Thyroid gland (tissue), 4 donors: ENCODE results near the gene POGLUT2. TPM values are rescaled to one million over a fixed set of nuclear protein-coding genes. Genes with fewer than 3 reads are reported as not detected.
A peak's percentile ranks its signal among the peaks of the same experiment; 100 is the strongest.

Experiments used
- DNase-seq, 2 donors: peaks; one replicate each; pipeline ENCODE4 v3.0.0-alpha.2; 2019
- H3K27ac ChIP-seq, 3 donors: fragments of 200-600 bp; sonication (generic); 1 replicate in 2 of 3; 2 replicates in 1 of 3; pipeline ENCODE4 v1.5.1; 2016 to 2019; ENCODE audit warnings: mild to moderate bottlenecking in 1 of 3, moderate library complexity in 1 of 3
- H3K27me3 ChIP-seq: fragments of 200-600 bp; sonication (generic); one replicate; pipeline ENCODE4 v1.5.1; 2019
- H3K36me3 ChIP-seq, 2 donors: fragments of 200-600 bp; sonication (generic); one replicate each; pipeline ENCODE4 v1.5.1; 2016 to 2019
- H3K4me1 ChIP-seq, 2 donors: fragments of 200-600 bp; sonication (generic); one replicate each; pipeline ENCODE4 v1.5.1; 2017 to 2019
- H3K4me3 ChIP-seq, 3 donors: fragments of 200-600 bp; sonication (generic); replicated peaks in 1 of 3; 1 replicate in 2 of 3; 2 replicates in 1 of 3; pipeline ENCODE4 v1.5.1; 2016; ENCODE audit warnings: mild to moderate bottlenecking in 1 of 3
- H3K9me3 ChIP-seq: fragments of 200-600 bp; sonication (generic); one replicate; pipeline ENCODE4 v1.5.1; 2017
- POLR2A ChIP-seq, 2 donors: fragments of 450-650 bp; IDR thresholded peaks; one replicate each; pipeline ENCODE4 v1.6.1; 2017; ENCODE audit warnings: antibody characterized with exemption in 2 of 2, mild to moderate bottlenecking in 2 of 2, moderate library complexity in 1 of 2
- WGBS, 2 donors: methylation state at CpG; one replicate each; pipeline ENCODE4 v1.1.5; 2017; 5-methylcytosine and 5-hydroxymethylcytosine counted together
- intact Hi-C: fragments of 100-400 bp; cut with DNase I; formaldehyde crosslinking; loops from one replicate; pipeline ENCODE4 v1.15.1; 2023
- total RNA-seq, 4 donors: library from RNA; depleted of rRNA; stranded (reverse); fragments of >200 nt; gene quantifications; one replicate each; pipeline ENCODE4 v1.2.3, GENCODE V29; 2016
- TF ChIP-seq, protein P1 (sequence below), 6 experiments: fragments of 200-600 bp in 3 of 6; fragments of 450-650 bp in 3 of 6; sonication (generic) in 3 of 6; IDR thresholded peaks; one replicate each; pipeline ENCODE4 v1.5.1; 2016 to 2019; ENCODE audit warnings: antibody characterized with exemption in 6 of 6, mild to moderate bottlenecking in 2 of 6, inconsistent platforms in 1 of 6, moderate library complexity in 1 of 6

Gene POGLUT2
- total RNA-seq, 4 donors from 2014 or later: 2.8 to 10.2 (median 3.5) TPM

DNA sequence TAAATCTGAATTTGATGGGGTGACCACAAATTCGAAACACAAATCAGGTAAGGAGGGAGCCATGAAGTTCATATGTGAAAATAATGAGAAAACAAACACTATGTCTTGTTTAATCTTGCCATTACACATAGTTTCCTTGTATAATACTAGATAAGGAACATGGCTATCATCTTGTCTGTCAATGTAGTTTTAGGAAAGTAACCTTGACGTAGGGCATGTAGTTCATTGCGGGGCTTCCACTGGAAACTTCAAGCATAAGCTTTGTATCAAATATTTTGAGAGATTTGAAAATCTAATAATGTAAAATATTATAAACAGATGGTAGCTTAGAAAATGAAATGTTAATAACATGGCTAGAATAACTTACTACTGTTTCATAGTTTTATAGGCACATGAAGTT, 8.9 kb upstream of the POGLUT2 start:
- no peak for DNase-seq
- Histone ChIP-seq H3K36me3 (peaks cover 0 to 3% of the 10 kb centered on the region in 2 donors), H3K9me3 (no peaks in the 10 kb centered on the region), H3K4me1 (no peaks in the 10 kb centered on the region), H3K27ac (no peak overlapping the region), H3K27me3 (no peaks in the 10 kb centered on the region), H3K4me3 (no peak overlapping the region)
- no peak for TF ChIP-seq POLR2A (IDR thresholded peaks at IDR 0.05)
- TF ChIP-seq, protein P1, sequence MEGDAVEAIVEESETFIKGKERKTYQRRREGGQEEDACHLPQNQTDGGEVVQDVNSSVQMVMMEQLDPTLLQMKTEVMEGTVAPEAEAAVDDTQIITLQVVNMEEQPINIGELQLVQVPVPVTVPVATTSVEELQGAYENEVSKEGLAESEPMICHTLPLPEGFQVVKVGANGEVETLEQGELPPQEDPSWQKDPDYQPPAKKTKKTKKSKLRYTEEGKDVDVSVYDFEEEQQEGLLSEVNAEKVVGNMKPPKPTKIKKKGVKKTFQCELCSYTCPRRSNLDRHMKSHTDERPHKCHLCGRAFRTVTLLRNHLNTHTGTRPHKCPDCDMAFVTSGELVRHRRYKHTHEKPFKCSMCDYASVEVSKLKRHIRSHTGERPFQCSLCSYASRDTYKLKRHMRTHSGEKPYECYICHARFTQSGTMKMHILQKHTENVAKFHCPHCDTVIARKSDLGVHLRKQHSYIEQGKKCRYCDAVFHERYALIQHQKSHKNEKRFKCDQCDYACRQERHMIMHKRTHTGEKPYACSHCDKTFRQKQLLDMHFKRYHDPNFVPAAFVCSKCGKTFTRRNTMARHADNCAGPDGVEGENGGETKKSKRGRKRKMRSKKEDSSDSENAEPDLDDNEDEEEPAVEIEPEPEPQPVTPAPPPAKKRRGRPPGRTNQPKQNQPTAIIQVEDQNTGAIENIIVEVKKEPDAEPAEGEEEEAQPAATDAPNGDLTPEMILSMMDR (IDR thresholded peaks at IDR 0.05): no peak
- intact Hi-C loops: no loop called here
- 96 to 99% methylated on average over 3 of the region's 3 CpGs for WGBS, 2 donors

DNA sequence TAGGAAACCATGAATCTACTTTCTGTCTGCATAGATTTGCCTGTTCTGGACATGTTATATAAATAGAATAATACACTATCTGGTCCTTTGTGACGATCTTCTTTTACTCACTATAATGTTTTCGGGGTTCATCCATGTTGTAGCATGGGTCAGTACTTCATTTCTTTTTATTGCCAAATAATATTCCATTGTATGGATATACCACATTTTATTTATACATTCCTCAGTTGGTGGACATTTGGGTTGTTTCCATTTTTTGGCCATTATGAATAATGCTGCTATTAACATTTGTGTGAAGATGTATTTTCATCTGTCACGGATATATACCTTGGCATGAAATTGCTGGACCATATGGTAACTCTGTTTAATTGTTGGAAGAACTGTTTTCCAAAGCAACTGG, 6.9 kb upstream of the POGLUT2 start:
- no peak for DNase-seq
- intact Hi-C loops: no loop called here
- WGBS, 2 donors: 98 to 99% methylated on average over 3 of the region's 3 CpGs
- Histone ChIP-seq H3K27ac (no peak overlapping the region), H3K4me3 (no peak overlapping the region), H3K36me3 (peaks cover 0 to under 1% of the 10 kb centered on the region in 2 donors), H3K9me3 (no peaks in the 10 kb centered on the region), H3K4me1 (peaks cover 0 to 9% of the 10 kb centered on the region in 2 donors), H3K27me3 (no peaks in the 10 kb centered on the region)
- TF ChIP-seq, protein P1 (IDR thresholded peaks at IDR 0.05): no peak
- no peak for TF ChIP-seq POLR2A (IDR thresholded peaks at IDR 0.05)

DNA sequence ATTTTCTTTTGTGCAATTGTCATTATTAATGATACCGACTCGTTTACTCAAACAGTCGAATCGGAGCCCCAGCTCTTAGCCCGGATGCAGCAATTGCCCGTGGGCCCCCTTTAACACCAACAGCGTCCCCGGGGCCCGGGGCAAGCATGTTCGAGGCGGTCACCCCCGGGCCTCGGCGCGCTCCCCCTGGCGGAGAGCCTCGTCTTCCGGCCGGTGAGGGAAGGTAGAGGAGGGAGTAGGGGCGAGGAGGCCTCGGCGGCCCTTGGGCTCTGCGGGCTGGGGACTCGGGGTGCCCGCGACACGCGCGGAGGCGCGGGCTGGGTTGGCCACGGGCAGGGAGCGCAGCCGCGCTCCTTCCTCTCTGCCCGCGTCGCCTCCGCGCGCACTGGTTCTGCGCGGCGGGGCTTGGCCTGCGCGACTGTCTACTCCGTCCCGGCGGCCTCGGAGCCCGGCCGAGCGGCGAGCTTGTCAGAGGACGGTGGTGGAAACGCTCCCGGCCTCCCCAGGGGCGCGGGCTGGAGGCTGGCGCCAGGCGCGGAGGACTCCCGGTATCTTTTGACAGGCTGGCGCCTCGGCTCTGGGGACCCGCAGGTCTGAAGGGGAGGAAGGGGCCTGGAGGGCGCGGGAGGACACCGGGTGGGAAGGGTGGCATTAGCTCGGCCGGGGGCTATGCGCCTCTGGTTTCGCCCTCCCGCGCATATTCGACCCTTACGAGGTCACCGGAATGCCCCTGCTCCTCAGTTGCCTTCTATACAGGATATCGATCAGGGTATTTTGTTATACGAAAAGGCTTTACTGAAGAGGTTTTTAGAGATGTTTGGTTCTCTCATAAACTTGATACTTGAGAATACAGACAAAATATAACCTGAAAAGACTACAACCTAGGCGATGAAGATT, 1.6 kb upstream of the POGLUT2 start:
- peak; percentile 77 to 81 for DNase-seq
- Histone ChIP-seq H3K4me3 (peak overlapping the region; percentile 37 to 77 (median 66)), H3K27ac (peak overlapping the region; percentile 48 to 76 (median 69)), H3K36me3 (no peaks in the 10 kb centered on the region), H3K9me3 (no peaks in the 10 kb centered on the region), H3K27me3 (no peaks in the 10 kb centered on the region), H3K4me1 (peaks cover 0 to 10% of the 10 kb centered on the region in 2 donors)
- WGBS, 2 donors: 4 to 5% methylated on average over 29 to 31 of the region's 81 CpGs
- intact Hi-C loops: no loop called here
- TF ChIP-seq, protein P1 (IDR thresholded peaks at IDR 0.05): peak; percentile 15 to 77 (median 55)
- TF ChIP-seq POLR2A (IDR thresholded peaks at IDR 0.05): peak in 1 of 2 donors; percentile 34

DNA sequence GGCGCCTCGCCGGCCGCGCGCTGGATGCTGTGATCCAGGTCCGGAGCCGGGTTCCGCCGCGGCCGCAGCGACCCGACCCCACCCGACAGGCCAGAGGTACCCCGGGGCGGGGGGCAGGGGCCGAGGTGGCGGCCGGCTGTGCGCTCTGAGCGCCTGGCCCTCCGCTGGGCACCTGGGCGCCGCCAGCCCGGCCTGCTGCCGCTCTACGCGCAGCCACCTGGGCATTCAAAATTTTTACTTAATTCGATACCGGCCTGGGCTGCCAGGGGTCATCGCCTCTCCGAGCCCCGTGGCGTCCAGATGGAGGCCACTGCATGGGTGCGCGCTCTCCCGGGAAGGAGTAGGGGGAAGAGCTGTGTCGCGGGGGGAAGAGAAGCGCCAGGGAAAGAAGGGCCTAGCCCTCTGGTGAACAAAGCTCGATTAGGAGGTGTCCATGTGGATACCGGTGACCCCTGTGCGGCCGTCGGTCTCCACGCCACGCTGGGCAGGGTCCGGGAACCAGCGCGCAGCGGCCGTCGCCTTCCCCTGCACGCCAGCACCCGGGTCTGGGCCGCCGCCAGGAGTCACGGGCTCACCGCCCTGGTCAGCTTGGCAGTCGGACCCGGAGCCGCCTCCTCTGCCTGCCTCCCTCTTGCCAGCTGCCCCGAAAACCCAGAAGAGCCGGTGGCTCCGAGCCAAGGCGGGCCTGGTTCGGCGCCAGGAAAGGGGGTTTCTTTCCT, 809 bp upstream of the POGLUT2 start:
- WGBS, 2 donors: 0 to 1% methylated on average over 16 to 30 of the region's 69 CpGs
- Histone ChIP-seq H3K4me1 (peaks cover 0 to 10% of the 10 kb centered on the region in 2 donors), H3K4me3 (peak overlapping the region; percentile 37 to 77 (median 66)), H3K27ac (peak overlapping the region; percentile 10 to 76 (median 69)), H3K36me3 (no peaks in the 10 kb centered on the region), H3K9me3 (no peaks in the 10 kb centered on the region), H3K27me3 (no peaks in the 10 kb centered on the region)
- peak; percentile 31 to 33 for DNase-seq
- intact Hi-C loops: loop anchor here (5.0 kb wide), 1 partner anchor 207 kb away; no protein-coding TSS in a partner anchor
- TF ChIP-seq, protein P1 (IDR thresholded peaks at IDR 0.05): no peak
- no peak for TF ChIP-seq POLR2A (IDR thresholded peaks at IDR 0.05)
